GM19397 (cell line): ENCODE results near the gene VENTX.

Experiments
- ATAC-seq: cut with Tn5 transposase; IDR thresholded peaks from one replicate; pipeline ENCODE4 v1.9.1; 2021; ENCODE audit warnings: mild to moderate bottlenecking, moderate library complexity; ENCODE audit not compliant: unreplicated experiment

The VENTX gene

GRCh38 chr10:133270773-133271297 is 33.2 kb downstream of the VENTX start:
- ATAC-seq = no peak

- no peak for ATAC-seq
These were observed 34.1 kb downstream of the VENTX start for GRCh38 chr10:133271521-133272300.

- no peak for ATAC-seq
These were observed 34.8 kb downstream of the VENTX start for GRCh38 chr10:133272301-133272963.

- ATAC-seq = no peak
These were observed 35.3 kb downstream of the VENTX start for GRCh38 chr10:133272964-133273420.

GRCh38 chr10:133273534-133274143 is 36.0 kb downstream of the VENTX start:
- ATAC-seq = no peak

GRCh38 chr10:133274751-133275683 is 37.4 kb downstream of the VENTX start:
- peak; percentile 42 for ATAC-seq

- ATAC-seq = peak; percentile 22
These were observed 38.0 kb downstream of the VENTX start for GRCh38 chr10:133275684-133276092.

- ATAC-seq = no peak
These were observed 38.4 kb downstream of the VENTX start for GRCh38 chr10:133276100-133276434.

- ATAC-seq = peak; percentile 55
These were observed 39.0 kb downstream of the VENTX start, which contains the start of gene ADAM8 for GRCh38 chr10:133276435-133277201. Gene ADAM8, minus strand, starts transcription at chr10:133276868. Its CDS starts 51 bp downstream, at chr10:133276817.

- ATAC-seq = no peak
These were observed 39.8 kb downstream of the VENTX start for GRCh38 chr10:133277277-133277992.

GRCh38 chr10:133277993-133278576 is 40.4 kb downstream of the VENTX start:
- no peak for ATAC-seq

- peak; percentile 40 for ATAC-seq
These were observed 41.1 kb downstream of the VENTX start for GRCh38 chr10:133278577-133279265.

GRCh38 chr10:133279326-133280226 is 41.9 kb downstream of the VENTX start:
- ATAC-seq = no peak

- no peak for ATAC-seq
These were observed 42.9 kb downstream of the VENTX start for GRCh38 chr10:133280391-133281059.

GRCh38 chr10:133281084-133281483 is 43.4 kb downstream of the VENTX start:
- ATAC-seq = no peak

- ATAC-seq = no peak
These were observed 44.1 kb downstream of the VENTX start for GRCh38 chr10:133281628-133282372.
